Subcutaneous abdominal adipose tissue (tissue), 5 donors: Measurements from ENCODE around the gene SOX13.

Experiments
- H3K27ac ChIP-seq: one replicate; pipeline ENCODE4 v1.7.0; 2013; ENCODE audit warnings: low read depth, mild to moderate bottlenecking, inconsistent platforms, low read length, moderate library complexity
- H3K27me3 ChIP-seq, 5 donors: one replicate each; pipeline ENCODE4 v1.7.0; 2013; ENCODE audit warnings: low read length in 5 of 5, inconsistent platforms in 1 of 5; ENCODE audit not compliant: control insufficient read depth in 5 of 5, insufficient read depth in 4 of 5
- H3K36me3 ChIP-seq, 5 donors: one replicate each; pipeline ENCODE4 v1.7.0; 2013; ENCODE audit warnings: low read length in 5 of 5; ENCODE audit not compliant: control insufficient read depth in 5 of 5, insufficient read depth in 5 of 5
- H3K4me1 ChIP-seq, 5 donors: one replicate each; pipeline ENCODE4 v1.7.0; 2013; ENCODE audit warnings: low read length in 5 of 5, mild to moderate bottlenecking in 3 of 5, moderate library complexity in 1 of 5; ENCODE audit not compliant: control insufficient read depth in 5 of 5, insufficient read depth in 5 of 5
- H3K4me3 ChIP-seq, 5 donors: one replicate each; pipeline ENCODE4 v1.7.0; 2013; ENCODE audit warnings: low read length in 5 of 5, low read depth in 1 of 5
- H3K9ac ChIP-seq, 5 donors: one replicate each; pipeline ENCODE4 v1.7.0; 2013; ENCODE audit warnings: low read length in 5 of 5, mild to moderate bottlenecking in 4 of 5, moderate library complexity in 3 of 5
- H3K9me3 ChIP-seq, 5 donors: one replicate each; pipeline ENCODE4 v1.7.0; 2013; ENCODE audit warnings: low read length in 5 of 5; ENCODE audit not compliant: control insufficient read depth in 5 of 5
- donor health status: healthy.
- donor health status: healthy.
- donor health status: healthy.
- donor health status: healthy.
- donor health status: healthy.

Gene SOX13

GRCh38 chr1:204161609-204162493 lies 88.9 kb downstream of the SOX13 start:
- Histone ChIP-seq H3K4me1 (peaks cover 0 to 3% (median 2%) of the 10 kb centered on the region in 5 donors), H3K27me3 (peaks cover 15 to 26% (median 22%) of the 10 kb centered on the region in 5 donors), H3K4me3 (no peak overlapping the region), H3K27ac (no peak overlapping the region), H3K9me3 (no peaks in the 10 kb centered on the region), H3K9ac (no peak overlapping the region), H3K36me3 (no peaks in the 10 kb centered on the region)

DNA sequence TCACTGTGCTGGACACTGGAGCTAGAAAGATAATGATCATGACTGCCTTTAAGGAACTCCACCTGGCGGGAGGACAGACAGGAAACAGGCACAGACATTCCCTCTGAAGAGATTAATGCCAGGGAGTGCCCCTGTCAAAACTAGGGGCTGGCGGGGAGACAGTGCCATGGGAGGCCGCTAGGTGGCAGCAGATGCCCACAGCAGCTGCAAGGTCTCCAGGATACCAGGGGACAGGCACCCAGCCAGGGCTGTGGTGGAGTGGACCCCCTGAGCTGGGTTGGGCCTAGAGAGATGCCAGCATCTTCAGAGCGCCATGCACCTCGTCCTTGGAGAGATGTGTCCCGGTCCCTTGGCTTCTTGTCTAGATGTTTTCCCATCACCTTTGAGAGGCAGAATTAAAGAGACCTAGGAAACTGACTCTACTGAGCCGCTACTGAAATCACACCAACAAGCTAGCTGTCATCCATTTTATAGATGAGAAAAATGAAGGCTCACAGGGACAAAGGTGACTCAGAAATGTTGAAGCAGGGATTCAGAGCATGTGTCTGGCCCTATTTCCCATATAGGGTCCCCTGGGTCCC lies 89.7 kb downstream of the SOX13 start:
- H3K27ac ChIP-seq: no peak overlapping the region
- no peak overlapping the region for H3K9ac ChIP-seq
- H3K9me3 ChIP-seq: no peaks in the 10 kb centered on the region
- H3K27me3 ChIP-seq: peaks cover 15 to 26% (median 21%) of the 10 kb centered on the region in 5 donors
- H3K4me3 ChIP-seq: no peak overlapping the region
- peaks cover 0 to 3% (median 0%) of the 10 kb centered on the region in 5 donors for H3K4me1 ChIP-seq
- H3K36me3 ChIP-seq: no peaks in the 10 kb centered on the region

- H3K27ac ChIP-seq: no peak within 1 kb of the TSS
- H3K4me1 ChIP-seq: peaks cover 0 to 3% (median 0%) of the 10 kb centered on the region in 5 donors
- no peak within 1 kb of the TSS for H3K4me3 ChIP-seq
- peaks cover 2 to 21% (median 15%) of the 10 kb centered on the region in 5 donors for H3K9me3 ChIP-seq
- H3K36me3 ChIP-seq: no peaks in the 10 kb centered on the region
- H3K27me3 ChIP-seq: peaks cover 13 to 15% (median 15%) of the 10 kb centered on the region in 5 donors
- no peak within 1 kb of the TSS for H3K9ac ChIP-seq
These were observed 93.3 kb downstream of the SOX13 start, which contains the start of gene REN for GRCh38 chr1:204166219-204166618. Gene REN, minus strand, starts transcription at chr1:204166337. Its CDS starts 44 bp downstream, at chr1:204166293.

- Histone ChIP-seq H3K4me1 (peaks cover 0 to 3% (median 0%) of the 10 kb centered on the region in 5 donors), H3K36me3 (no peaks in the 10 kb centered on the region), H3K27me3 (peaks cover 6 to 8% (median 7%) of the 10 kb centered on the region in 5 donors), H3K9me3 (peaks cover 2 to 21% (median 15%) of the 10 kb centered on the region in 5 donors), H3K27ac (no peak overlapping the region), H3K4me3 (no peak overlapping the region), H3K9ac (no peak overlapping the region)
These were observed 94.8 kb downstream of the SOX13 start for GRCh38 chr1:204167730-204168129.

- H3K9me3 ChIP-seq: peaks cover 2 to 21% (median 15%) of the 10 kb centered on the region in 5 donors
- no peaks in the 10 kb centered on the region for H3K36me3 ChIP-seq
- H3K27me3 ChIP-seq: peaks cover 6 to 9% (median 7%) of the 10 kb centered on the region in 5 donors
- H3K27ac ChIP-seq: no peak overlapping the region
- H3K4me3 ChIP-seq: no peak overlapping the region
- no peaks in the 10 kb centered on the region for H3K4me1 ChIP-seq
- H3K9ac ChIP-seq: no peak overlapping the region
These were observed 96.9 kb downstream of the SOX13 start for GRCh38 chr1:204169858-204170257.

- Histone ChIP-seq H3K9me3 (peaks cover 2 to 21% (median 15%) of the 10 kb centered on the region in 5 donors), H3K4me3 (no peak overlapping the region), H3K27me3 (peaks cover 6 to 13% (median 11%) of the 10 kb centered on the region in 5 donors), H3K27ac (no peak overlapping the region), H3K36me3 (no peaks in the 10 kb centered on the region), H3K4me1 (no peaks in the 10 kb centered on the region), H3K9ac (no peak overlapping the region)
These were observed 97.7 kb downstream of the SOX13 start for GRCh38 chr1:204170494-204171155.

- Histone ChIP-seq H3K27ac (no peak overlapping the region), H3K27me3 (peaks cover 0 to 14% (median 3%) of the 10 kb centered on the region in 5 donors), H3K4me1 (no peaks in the 10 kb centered on the region), H3K36me3 (no peaks in the 10 kb centered on the region), H3K9me3 (peaks cover 2 to 21% (median 15%) of the 10 kb centered on the region in 5 donors), H3K9ac (no peak overlapping the region), H3K4me3 (no peak overlapping the region)
These were observed 98.8 kb downstream of the SOX13 start for GRCh38 chr1:204171751-204172178.

DNA sequence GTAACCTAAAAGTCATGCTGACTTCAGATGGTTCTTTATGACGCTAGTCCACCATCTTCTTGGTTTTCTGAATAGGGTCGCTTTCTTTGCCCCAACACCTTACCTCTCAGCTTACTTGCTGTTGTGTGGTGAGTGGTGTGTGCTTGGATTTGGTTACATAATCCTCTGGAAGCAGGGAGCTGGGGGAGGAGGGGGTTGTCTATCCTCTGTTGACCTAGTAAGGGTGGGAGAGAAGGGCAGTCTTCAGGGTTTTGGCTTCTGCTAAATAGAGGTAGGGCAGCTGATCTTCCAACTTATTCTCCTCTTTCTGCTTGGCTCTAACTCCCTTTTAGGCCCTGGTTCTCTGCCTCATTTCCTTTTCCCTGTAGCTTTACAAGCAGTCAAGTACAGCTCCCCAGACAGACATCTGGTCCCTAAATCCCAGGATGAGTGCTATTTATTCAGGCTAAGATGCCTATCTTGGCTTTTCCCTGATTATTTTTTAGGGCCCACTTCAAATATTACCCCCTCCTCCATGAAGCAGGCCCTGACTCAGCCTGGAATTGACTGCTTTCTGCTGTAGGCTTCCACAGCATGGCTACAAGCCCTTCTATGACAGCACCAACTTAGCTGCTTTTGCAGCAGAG lies 99.6 kb downstream of the SOX13 start:
- H3K4me1 ChIP-seq: no peaks in the 10 kb centered on the region
- no peaks in the 10 kb centered on the region for H3K36me3 ChIP-seq
- peaks cover 0 to 18% (median 5%) of the 10 kb centered on the region in 5 donors for H3K27me3 ChIP-seq
- peaks cover 2 to 21% (median 15%) of the 10 kb centered on the region in 5 donors for H3K9me3 ChIP-seq
- H3K27ac ChIP-seq: no peak overlapping the region
- H3K9ac ChIP-seq: no peak overlapping the region
- no peak overlapping the region for H3K4me3 ChIP-seq

DNA sequence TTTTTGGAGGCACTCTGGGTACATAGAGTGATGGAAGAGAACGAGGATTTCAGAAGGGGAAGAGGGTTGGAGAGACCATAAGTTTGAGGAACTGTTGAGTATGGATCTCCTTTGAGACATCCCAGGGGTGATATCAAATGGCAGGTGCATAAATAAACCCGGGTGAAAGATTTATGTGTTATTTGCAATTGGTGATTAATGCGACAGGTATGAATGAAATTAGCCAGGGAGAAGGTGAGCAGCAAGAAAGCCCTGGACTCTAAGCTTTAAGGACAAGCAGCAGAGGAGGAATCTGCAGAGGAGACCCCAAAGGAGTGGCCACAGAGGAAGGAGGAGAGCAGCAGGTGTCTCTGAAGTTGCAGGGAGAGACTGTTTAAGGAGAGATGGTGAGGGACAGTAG lies 102.0 kb downstream of the SOX13 start:
- H3K27me3 ChIP-seq: peaks cover 0 to 28% (median 11%) of the 10 kb centered on the region in 5 donors
- no peaks in the 10 kb centered on the region for H3K36me3 ChIP-seq
- peaks cover 2 to 10% (median 8%) of the 10 kb centered on the region in 5 donors for H3K9me3 ChIP-seq
- no peak overlapping the region for H3K9ac ChIP-seq
- H3K27ac ChIP-seq: no peak overlapping the region
- no peak overlapping the region for H3K4me3 ChIP-seq
- H3K4me1 ChIP-seq: no peaks in the 10 kb centered on the region
